COLO829 (cell line): ENCODE results near the gene YOD1.

Experiments used
- DNase-seq: peaks from one replicate; pipeline ENCODE4 v3.0.0; 2012; ENCODE audit warnings: low spot score

YOD1 gene

DNA sequence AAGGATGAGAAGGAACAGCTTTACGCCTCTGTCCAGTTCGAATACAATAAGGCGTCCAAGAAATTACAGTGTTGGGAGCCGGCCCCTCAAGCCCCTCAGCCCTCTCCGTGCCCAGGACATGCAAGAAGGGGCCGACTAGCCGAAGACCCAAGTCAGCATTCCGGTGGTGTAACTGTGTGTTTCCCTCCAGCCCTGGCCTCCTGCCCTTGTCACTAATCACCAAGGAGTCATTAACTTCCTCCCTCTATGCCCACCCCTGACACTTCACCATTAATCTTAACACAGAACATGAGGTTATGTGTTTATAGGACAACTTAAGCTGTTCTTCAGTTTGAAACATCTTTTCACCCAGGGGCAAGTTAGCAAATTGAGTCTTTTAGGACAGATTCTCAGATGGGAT is 21.2 kb upstream of the YOD1 start:
- no peak for DNase-seq

DNA sequence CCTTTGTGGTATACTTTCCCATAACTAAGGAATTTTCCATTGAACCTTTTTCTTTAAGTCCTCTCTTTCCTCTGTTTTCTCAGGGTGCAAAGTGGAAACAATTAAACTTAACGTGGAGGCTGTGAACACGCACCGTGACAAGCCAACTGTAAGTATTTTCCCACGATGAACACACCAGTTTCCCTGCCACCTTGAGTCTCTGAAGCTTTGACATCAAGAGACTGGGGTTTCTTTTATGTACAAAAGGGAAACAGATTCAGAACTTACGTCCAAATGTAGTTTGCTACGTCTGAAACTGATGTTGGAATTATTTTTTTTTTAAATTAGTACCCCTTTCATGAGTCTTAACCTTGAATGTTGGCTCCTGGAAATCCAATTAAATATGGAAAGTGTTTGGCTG is 20.4 kb upstream of the YOD1 start:
- DNase-seq: no peak

DNA sequence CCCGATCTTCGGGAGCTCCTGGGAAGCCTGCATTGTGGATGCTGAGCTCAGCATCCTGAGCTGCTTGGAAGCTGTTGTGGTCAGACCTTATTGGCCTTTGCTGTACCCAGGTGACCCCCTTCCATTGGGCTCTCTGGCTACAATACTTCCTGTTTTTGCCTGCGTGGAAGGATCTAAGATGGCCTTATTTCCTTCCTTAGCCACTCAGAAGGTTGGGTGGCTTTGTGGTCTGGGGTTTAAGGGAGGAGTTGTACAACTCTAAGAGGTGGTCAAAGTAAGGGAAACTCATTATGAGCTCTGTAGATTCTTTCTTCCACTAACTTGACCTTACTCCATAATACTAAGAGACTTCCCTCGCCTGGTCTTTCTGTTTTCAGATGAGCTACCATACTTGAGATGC is 19.8 kb upstream of the YOD1 start:
- no peak for DNase-seq

DNA sequence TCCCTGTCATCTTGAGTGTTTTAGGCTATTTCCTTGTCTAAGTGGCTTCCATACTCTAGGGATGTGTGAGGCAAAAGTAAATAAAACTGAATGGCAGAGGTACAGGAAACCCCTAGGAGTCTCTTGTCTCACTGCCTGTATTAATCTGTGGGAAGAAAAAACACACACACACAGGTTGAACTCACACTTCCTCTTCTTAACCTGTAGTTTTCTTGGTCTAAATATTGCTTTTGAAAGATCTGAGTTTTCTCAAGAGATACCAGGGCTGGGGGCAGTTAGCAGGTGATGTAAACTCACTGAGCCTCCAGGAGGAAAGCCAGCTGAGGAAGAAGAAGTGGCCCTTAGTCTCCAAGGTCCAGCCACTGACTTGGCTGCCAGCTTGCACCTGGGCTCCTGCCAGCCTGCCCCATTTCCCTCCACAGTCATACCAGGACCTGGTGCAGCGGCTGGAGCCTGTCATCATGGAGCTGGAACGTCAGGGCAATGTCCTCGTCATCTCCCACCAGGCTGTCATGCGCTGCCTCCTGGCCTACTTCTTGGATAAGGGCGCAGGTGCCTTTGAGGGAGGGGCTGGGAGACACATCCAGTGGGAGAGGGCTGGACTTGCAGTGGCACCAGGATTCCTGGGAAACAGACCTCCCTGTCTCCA is 19.0 kb upstream of the YOD1 start:
- DNase-seq: no peak

DNA sequence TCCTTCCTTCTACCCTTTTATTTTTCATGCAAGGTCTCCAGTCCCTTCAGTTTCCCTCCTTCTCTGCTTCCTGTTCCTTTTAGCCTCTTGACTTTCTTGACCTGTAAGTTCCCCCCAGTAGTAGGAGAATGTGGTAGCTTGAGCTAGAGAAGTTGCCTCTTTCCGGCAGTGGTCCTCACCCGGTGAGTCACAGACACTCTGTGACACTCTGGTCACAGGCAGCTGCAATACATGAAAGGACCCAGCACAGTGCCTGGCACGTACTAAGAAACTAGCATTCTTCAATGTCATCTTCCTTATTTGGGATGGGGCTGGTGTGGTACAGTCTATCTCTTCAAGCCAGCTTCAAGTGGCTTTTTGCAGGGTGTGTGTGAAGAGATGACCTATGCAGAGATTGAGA is 18.1 kb upstream of the YOD1 start:
- DNase-seq: no peak

DNA sequence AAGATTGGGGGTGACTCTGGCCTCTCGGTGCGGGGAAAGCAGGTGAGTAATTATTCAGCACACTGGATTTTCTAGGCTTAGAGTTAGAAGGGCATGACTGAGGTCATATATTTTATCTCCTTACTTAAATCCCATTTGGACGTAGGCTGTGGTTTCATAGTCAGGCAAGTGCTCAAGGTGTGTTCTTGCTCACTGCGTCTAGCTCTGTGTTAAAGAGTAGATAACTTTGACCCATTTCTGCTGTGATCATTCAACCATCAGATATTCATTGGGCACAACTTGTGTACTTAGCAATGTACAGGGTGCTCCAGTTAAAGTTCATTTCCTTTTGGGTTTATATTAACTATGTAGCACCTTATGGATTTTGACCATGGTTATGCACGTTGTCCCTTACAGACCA is 16.7 kb upstream of the YOD1 start:
- no peak for DNase-seq

DNA sequence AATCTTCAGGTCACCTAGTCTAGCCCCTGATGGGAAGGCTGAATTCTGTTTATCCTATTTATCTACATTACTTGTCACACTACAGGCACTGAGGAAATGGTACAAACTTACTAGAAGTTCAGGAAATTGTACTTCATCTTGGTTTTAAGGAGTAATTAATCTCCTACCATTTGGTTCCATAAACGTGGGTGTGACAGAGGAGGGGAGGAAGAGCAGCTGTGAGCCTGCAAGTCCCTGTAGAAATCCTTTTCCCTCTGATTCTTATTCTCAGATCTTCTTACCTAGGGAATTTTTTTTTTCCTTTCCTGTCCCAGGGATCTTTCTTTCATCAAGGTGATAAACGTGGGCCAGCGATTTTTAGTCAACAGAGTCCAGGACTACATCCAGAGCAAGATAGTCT is 16.2 kb upstream of the YOD1 start:
- no peak for DNase-seq

DNA sequence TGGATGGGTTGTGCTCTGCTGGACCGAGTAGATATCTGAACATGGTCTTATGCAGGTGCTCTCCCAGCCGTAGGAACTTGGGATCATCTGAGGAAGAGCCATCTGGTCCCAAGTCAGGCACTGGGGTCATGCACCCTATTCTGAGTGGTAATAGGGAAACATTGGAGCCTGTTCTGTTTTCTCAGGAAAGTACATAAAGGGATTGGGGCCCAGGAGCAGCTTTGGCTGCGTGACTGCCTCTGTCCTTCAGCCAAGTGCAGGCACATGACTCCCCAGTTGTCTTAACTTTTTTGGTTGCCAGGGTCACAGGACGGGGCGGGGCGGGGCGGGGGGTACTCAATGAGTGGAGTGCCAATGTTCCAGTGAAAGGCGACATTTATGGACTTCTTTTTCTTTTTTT is 13.6 kb upstream of the YOD1 start:
- no peak for DNase-seq

DNA sequence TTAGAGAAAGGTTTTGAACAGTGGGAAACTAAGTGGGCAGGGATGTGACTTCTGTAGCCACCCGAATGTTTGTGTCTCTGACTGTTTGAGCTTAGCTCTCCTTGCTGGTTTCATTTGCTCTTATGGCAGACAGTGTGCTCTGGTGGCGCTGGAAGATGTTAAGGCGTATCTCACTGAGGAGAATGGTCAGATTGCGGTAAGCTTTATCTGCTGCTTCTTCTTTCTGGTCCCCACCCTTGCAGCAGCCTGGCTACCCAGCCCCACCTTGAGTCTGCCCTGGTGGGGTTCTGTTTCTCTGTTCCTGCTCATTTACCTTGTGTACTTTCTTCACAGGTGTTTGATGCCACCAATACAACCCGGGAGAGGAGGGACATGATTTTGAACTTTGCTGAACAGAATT is 12.0 kb upstream of the YOD1 start:
- DNase-seq: no peak

DNA sequence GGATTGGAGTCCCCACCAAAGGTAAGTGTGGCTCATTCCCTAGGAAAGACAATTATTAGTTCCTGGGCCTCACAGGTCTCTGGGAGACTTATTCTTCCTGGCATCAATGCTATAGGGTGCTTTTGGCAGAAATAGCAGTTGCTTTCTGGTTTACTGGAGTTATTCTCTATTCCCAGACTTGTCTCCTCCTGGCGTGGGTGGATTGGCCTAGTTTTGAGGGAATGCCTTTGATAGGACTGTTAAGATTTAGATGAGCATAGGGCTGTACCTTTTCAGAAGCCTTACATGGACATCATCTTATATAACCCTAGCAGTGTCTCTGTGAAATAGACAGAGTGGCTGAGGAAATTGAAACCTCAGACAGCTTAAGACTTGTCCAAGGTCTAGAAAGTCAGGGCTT is 11.1 kb upstream of the YOD1 start:
- DNase-seq: no peak

DNA sequence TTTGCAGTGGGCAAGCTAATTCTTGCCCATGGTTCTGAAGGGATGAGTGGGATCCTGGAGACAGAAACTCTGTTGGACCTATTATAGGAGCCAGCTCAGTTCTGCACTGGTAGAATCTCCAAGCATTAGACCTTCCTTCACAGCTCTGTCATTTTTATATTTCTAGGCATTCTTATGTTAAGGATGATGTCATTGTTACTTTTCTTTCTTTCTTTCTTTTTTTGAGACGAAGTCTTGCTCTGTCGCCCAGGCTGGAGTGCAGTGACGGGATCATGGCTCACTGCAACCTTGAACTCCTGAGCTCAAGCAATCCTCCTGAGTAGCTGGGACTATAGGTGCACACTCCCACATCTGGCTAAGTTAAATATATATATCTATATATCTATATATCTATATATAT is 9.6 kb upstream of the YOD1 start:
- no peak for DNase-seq

DNA sequence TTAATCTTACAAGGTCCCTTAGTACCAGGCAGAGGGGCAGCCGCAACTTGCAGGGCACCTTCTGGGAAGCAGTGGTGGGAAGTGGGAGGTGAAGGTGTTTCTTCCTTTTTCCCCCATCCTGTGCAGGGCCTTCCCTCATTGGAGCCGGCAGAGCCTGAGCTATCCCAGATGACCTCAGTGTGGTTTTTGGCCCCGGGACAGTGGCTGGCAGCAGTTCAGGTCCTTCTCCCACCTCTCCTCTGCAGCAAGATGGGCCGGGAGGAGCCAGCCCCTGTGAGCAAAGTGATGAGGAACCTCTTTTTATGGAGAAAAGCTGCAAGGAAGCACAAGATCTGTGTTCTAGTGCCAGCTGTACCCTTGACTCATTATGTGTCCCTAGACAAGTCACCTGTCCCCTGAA is 8.9 kb upstream of the YOD1 start:
- DNase-seq: no peak

DNA sequence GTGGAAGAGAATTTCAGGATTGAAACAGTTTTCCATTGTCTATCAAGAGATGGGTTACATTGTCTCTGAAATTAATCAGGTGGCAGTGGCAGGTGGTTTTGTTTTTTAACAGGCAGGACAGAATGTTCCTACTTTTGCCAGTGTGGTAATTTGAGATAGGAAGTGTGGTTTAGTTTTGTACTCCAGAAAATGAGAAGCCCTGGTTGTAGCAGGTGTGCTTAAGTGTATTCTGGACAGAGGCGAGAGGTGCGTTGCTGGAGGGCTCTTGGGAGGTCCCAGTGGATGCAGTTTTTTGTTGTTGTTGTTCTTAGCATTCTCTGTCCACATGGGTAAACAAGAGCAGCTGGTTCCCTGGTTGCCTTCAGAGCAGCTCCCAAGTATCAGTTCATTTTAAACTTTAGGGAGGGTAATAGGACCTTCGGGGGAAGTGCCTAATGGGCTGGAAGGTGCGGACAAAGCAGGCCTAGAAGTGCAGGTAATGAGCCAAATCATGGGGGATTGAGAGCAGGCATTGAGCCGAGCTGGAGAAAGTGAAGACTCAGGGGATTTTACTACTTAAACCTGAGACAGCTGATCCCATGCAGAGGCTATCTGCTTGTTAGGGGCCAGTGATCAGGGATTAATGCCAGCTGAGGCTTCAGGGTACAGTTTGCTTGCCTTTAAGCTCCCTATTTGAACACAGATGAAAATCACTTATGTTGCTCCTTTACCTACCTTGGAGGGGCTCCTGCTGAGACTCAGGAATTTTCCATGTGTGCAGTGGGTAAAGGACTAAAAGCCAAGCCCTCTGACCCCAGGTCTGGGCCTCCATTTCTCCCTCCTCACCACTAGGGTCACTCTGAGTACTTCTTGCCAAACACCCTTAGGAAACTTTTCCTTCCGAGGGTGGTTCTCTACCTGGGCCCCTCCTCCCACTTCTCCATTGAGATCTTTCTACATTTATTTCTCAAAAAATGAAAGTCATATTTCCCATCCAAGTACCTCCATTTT is 8.2 kb upstream of the YOD1 start:
- DNase-seq: no peak

DNA sequence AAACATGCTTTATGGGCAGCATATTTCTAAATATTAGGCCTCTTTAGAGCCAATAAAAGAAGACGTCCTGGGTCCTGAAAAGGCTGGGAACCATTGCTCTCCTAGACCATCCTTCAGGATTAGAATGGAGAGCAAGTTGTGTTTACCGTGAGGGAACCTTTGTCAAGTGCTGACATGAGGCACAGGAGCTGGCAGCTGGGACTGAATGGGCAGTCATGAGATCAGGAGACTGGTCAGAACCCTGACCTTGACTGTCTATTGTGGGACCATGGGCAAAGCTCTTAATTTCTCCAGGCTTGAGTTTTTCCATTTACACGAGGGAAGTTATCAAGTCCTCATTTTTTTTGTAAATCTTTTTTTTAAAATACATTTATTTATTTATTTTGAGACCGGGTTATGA is 7.2 kb upstream of the YOD1 start:
- no peak for DNase-seq

DNA sequence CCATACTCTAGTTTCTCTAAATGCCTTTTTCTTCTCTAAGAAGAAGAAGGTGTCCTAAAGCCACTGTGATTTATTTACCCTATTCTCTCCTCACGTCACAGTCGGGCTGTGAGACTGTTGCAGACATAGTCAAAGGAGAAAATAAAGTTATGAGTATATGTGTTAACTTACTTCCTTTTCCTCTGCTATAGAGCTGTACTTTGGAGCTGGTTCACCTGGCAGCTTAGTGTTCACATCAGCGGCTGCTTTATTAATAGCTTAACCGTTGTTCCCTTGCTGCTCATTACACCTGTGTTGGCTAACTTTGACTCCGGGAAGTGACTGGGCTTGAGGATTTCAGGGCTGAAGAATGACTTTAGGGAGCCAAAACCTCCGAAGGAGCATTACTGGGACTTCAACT is 5.7 kb upstream of the YOD1 start:
- DNase-seq: no peak

DNA sequence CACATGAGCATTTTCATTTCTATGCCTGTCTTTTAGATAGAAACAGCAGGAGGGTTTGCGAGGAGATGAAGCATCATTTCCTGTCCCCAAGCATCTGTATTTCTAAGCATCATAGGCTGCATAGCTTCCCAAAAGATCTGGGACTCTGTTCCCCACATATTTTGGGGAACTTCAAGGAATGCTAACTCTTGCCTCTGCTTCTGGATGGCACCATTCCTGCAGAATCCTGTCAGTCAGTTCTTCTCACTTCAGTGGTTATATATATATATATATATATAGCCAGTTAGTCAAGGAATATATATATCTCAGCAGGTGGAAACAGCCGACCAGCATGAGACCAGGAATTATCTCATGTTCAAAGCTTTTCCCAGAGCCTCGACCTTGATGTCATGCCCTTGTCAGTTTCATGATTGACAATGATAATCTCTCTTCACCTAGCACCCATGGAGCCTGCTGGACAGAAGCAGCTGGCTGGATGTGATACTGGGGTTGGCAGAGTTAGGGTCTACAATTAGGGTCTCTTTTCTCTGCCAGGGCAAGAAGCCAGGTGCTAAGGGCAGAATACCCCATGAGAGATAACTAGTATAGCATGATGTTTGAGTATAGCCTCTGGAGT is 4.5 kb upstream of the YOD1 start:
- DNase-seq: no peak

DNA sequence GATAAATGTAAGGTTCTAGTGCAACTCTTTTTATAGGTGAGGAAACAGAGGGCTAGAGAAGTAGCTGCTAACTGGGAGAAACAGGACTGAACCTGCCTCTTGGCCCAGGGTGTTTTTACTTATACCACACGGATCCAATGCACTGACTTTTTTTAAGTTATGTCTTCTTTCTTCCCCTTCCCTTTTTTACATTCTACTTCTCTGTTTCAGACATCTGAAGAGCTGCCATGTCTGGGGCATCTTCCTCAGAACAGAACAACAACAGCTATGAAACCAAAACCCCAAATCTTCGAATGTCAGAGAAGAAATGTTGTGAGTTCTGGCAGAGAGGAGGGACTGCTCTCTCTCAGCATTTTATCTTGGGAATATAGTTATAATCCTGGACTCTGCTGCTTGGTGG is 3.5 kb upstream of the YOD1 start:
- no peak for DNase-seq

DNA sequence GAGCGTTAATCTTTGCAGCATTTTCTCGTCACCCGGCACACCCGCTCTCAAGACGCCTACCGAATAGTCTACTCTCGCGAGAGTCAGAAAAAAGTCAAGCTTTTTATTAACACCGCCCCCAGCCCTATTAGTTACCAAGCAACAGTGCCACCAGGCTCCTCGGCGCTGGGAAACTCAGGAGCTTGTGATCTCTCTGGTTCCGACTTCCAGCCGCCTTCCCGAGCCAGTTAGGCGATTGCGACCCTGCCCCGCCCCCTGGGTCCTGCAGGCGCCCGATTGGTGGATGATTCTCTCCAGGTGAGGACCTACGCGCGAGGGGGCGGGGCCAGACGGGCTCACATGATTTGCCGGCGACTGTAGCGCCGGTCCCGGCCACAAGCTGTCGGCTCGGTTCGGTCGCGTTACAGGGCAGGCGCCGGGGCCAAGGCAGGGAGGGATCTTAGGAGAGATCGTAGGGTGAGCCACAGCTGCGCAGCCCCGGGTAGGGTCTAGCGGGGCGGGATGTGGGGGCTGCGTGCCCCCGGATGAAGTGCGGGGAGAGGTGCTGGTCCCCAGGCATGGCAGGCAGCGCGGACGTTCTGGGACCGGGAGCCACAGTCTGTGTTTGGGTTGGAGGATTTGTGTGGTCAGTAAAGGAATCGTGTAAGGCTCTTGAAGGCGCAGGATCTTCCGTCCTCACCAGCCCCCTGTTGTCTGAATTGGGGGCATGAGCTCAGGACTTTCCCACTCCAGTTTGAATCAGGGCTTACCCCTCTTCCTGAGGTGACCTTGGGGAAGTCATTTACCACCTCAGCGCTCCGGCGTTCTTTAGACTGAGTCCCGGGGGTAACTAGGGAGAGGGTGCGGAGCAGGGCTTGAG is 2.1 kb upstream of the YOD1 start, which contains the start of gene PFKFB2:
Gene PFKFB2 (plus strand): TSS at position 365 of the 859 bp plus-strand sequence. CDS start 1,443 bp downstream, outside the sequence.
- peak; percentile 100 for DNase-seq

DNA sequence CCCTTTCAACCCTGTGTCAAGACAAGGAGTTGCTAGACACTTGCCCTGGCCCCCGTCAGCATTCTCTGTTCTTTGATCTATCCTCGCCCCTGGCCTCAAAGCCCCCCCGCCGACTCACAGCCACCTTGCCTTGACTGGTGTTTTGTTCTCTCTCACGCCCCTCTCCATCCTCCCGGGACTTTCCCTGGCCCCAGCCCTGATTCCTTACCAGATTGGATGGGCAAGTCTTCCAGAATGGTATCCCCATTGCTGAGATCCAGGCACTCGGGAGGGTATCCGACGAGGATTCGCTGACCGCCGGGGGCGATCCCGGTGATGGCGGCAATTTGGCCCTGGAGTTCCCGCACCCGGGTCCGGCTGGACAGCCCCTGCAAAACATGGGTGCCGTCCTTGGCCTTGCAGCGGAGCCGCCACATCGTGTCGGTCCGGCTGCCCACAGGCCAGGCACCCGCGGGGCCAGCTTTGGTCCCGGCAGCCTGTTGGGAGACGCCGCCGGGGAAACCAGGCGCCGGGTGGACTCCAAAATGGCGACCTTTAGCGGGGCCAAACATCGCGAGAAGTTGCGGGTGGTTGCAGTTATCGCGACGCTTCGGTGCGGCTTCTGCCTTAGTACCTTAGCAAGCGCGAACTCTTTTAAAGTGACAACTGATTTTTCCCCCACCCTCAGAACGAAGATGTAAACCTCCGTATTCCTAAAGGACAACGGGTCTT is 373 bp downstream of the YOD1 start:
- DNase-seq: peak; percentile 96

DNA sequence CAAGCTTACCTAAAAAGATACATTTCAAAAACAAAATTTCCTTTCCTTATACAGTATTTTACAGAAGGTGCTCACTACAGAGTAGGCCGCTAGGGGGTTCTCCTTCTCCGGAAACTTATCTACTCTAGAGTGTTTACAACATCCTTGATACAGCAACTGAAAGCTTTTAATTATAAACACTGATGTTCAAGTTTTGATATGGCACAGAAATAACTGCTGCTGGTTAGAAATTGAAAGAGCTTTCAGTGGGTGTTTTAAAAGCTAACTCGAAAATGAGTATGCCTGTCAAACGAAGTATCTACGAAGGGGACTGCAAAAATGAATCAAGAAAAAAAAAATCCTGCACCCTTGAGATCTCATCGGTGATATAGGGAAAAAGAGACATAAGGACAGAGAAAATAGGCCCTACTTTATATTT is 1.0 kb downstream of the YOD1 start:
- peak; percentile 60 for DNase-seq

DNA sequence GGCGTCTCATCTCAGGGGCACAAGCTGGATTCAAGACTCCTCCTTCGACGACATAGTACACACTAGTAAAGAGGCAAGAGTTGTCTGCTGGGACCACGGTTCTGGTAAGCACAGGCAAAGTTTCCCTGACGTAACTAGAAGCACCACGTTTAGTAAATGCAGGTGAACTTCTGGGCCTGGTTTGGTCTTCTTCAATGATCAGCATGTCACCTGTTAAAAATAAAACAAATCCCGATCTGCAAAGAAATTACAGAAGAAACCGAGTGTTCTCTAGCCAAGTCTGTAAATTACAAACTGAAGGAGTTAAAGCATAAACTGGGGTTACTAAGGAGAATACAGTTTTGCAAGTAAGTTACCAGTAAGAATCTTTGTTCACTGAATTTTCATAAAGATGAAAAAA is 1.5 kb downstream of the YOD1 start:
- no peak for DNase-seq
